GM12891 (cell line): ENCODE results near the gene FANCC.

Experiments
- POLR2A ChIP-seq: IDR thresholded peaks from 2 replicates; pipeline ENCODE4 v1.6.1; 2011; ENCODE audit warnings: low read depth, low read length, control low read depth
- POLR2AphosphoS5 ChIP-seq: IDR thresholded peaks from 2 replicates; pipeline ENCODE4 v1.6.1; 2011; ENCODE audit warnings: low read depth, low read length, control low read depth

DNA sequence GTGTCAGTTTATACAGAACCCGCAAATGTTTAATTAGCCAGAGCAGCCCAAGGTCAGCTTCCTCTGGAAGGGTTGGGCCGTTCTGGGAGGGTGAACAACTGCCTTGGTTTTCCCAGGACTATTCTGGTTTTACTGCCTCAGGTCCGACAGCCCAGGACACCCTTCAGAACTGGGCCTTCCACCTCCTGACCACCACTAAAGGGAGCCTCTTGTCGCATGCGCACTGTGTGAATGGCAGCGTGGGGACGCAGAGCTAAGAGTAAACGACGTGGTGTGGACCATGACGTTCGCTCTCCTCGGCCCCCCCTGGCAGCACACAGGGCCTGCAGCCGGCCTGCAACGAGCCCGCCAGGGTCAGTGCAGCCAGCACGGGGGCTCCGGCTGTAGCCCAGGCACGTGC is 214.9 kb downstream of the FANCC start:
- TF ChIP-seq POLR2A (no peak), POLR2AphosphoS5 (no peak)
